Ishikawa (cell line): Measurements from ENCODE around the gene TMEM237.

Source experiments
- CEBPB ChIP-seq: IDR thresholded peaks from 2 replicates; pipeline ENCODE4 v1.6.1; 2012
- CREB1 ChIP-seq: IDR thresholded peaks from 2 replicates; pipeline ENCODE4 v1.6.1; 2012; ENCODE audit warnings: low read depth
- EGR1 ChIP-seq: IDR thresholded peaks from 2 replicates; pipeline ENCODE4 v1.6.1; 2012
- EP300 ChIP-seq: IDR thresholded peaks from 2 replicates; pipeline ENCODE4 v1.6.1; 2012; ENCODE audit warnings: borderline replicate concordance
- RAD21 ChIP-seq: IDR thresholded peaks from 2 replicates; pipeline ENCODE4 v1.6.1; 2012; ENCODE audit warnings: low read depth
- REST ChIP-seq: IDR thresholded peaks from 2 replicates; pipeline ENCODE4 v1.6.1; 2012; ENCODE audit warnings: low read depth, mild to moderate bottlenecking
- TAF1 ChIP-seq: IDR thresholded peaks from 2 replicates; pipeline ENCODE4 v1.6.1; 2012; ENCODE audit warnings: low read depth, mild to moderate bottlenecking
- TCF12 ChIP-seq: IDR thresholded peaks from 2 replicates; pipeline ENCODE4 v1.6.1; 2012; ENCODE audit warnings: low read depth
- TEAD4 ChIP-seq: IDR thresholded peaks from 2 replicates; pipeline ENCODE4 v1.6.1; 2012
- YY1 ChIP-seq: IDR thresholded peaks from 2 replicates; pipeline ENCODE4 v1.6.1; 2012; ENCODE audit warnings: low read depth
- ZBTB7A ChIP-seq: IDR thresholded peaks from 2 replicates; pipeline ENCODE4 v1.6.1; 2012; ENCODE audit warnings: low read depth
- TF ChIP-seq, protein P1 (sequence below): IDR thresholded peaks from 2 replicates; pipeline ENCODE4 v1.6.1; 2012

GRCh38 chr2:201656102-201656501 is 12.8 kb upstream of the TMEM237 start:
- no peak for TF ChIP-seq CREB1
- TF ChIP-seq EP300 = no peak
- no peak for TF ChIP-seq REST
- TF ChIP-seq, protein P1, sequence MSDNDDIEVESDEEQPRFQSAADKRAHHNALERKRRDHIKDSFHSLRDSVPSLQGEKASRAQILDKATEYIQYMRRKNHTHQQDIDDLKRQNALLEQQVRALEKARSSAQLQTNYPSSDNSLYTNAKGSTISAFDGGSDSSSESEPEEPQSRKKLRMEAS = no peak
- no peak for TF ChIP-seq CEBPB
- TF ChIP-seq TEAD4 = no peak
- no peak for TF ChIP-seq EGR1
- TF ChIP-seq TAF1 = no peak
- no peak for TF ChIP-seq RAD21
- TF ChIP-seq TCF12 = no peak
- TF ChIP-seq YY1 = no peak
- TF ChIP-seq ZBTB7A = no peak
